Ishikawa (cell line): ENCODE results near the gene LAMC1.

Source experiments
- CEBPB ChIP-seq: IDR thresholded peaks from 2 replicates; pipeline ENCODE4 v1.6.1; 2012
- CREB1 ChIP-seq: IDR thresholded peaks from 2 replicates; pipeline ENCODE4 v1.6.1; 2012; ENCODE audit warnings: low read depth
- EGR1 ChIP-seq: IDR thresholded peaks from 2 replicates; pipeline ENCODE4 v1.6.1; 2012
- EP300 ChIP-seq: IDR thresholded peaks from 2 replicates; pipeline ENCODE4 v1.6.1; 2012; ENCODE audit warnings: borderline replicate concordance
- FOXM1 ChIP-seq: IDR thresholded peaks from 2 replicates; pipeline ENCODE4 v1.6.1; 2012; ENCODE audit warnings: low read depth, borderline replicate concordance
- MAX ChIP-seq: IDR thresholded peaks from 2 replicates; pipeline ENCODE4 v1.6.1; 2012
- NFIC ChIP-seq: IDR thresholded peaks from 2 replicates; pipeline ENCODE4 v1.6.1; 2012
- RAD21 ChIP-seq: IDR thresholded peaks from 2 replicates; pipeline ENCODE4 v1.6.1; 2012; ENCODE audit warnings: low read depth
- TAF1 ChIP-seq: IDR thresholded peaks from 2 replicates; pipeline ENCODE4 v1.6.1; 2012; ENCODE audit warnings: low read depth, mild to moderate bottlenecking
- TCF12 ChIP-seq: IDR thresholded peaks from 2 replicates; pipeline ENCODE4 v1.6.1; 2012; ENCODE audit warnings: low read depth
- TEAD4 ChIP-seq: IDR thresholded peaks from 2 replicates; pipeline ENCODE4 v1.6.1; 2012
- YY1 ChIP-seq: IDR thresholded peaks from 2 replicates; pipeline ENCODE4 v1.6.1; 2012; ENCODE audit warnings: low read depth
- ZBTB7A ChIP-seq: IDR thresholded peaks from 2 replicates; pipeline ENCODE4 v1.6.1; 2012; ENCODE audit warnings: low read depth
- TF ChIP-seq, protein P1 (sequence below): IDR thresholded peaks from 2 replicates; pipeline ENCODE4 v1.6.1; 2012
- TF ChIP-seq, protein P2 (sequence below): IDR thresholded peaks from 2 replicates; pipeline ENCODE4 v1.6.1; 2012; ENCODE audit warnings: low read depth, mild to moderate bottlenecking

The LAMC1 gene

DNA sequence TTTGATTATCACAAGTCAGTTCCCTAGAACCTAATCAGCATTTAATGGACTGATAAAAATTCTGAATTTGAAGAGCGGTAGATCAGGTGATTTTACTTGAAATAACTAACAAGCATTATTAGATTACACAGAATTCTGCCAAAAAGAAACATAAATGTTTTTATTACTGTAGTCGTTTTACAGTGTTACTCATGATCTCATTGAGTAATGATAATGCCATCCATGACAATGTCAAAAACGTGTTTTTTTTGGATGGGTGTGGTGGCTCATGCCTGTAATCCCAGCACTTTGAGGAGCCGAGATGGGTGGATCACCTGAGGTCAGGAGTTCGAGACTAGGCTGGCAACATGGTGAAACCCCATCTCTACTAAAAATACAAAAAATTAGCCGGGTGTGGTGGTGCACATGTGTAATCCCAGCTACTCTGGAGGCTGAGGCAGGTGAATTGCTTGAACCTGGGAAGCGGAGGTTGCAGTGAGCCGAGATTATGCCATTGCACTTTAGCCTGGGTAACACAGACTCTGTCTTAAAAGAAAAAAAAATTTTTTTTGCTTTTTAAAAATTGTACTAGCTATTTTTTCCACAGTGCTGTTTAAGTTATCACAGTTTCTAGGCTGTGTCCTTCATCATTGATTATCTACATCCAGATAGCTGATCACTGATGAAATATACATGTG is 56.6 kb downstream of the LAMC1 start:
- TF ChIP-seq EP300: no peak
- no peak for TF ChIP-seq EGR1
- TF ChIP-seq CREB1: no peak
- TF ChIP-seq TEAD4: no peak
- TF ChIP-seq, protein P1, sequence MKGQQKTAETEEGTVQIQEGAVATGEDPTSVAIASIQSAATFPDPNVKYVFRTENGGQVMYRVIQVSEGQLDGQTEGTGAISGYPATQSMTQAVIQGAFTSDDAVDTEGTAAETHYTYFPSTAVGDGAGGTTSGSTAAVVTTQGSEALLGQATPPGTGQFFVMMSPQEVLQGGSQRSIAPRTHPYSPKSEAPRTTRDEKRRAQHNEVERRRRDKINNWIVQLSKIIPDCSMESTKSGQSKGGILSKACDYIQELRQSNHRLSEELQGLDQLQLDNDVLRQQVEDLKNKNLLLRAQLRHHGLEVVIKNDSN: no peak
- no peak for TF ChIP-seq ZBTB7A
- TF ChIP-seq TCF12: no peak
- no peak for TF ChIP-seq CEBPB
- TF ChIP-seq, protein P2, sequence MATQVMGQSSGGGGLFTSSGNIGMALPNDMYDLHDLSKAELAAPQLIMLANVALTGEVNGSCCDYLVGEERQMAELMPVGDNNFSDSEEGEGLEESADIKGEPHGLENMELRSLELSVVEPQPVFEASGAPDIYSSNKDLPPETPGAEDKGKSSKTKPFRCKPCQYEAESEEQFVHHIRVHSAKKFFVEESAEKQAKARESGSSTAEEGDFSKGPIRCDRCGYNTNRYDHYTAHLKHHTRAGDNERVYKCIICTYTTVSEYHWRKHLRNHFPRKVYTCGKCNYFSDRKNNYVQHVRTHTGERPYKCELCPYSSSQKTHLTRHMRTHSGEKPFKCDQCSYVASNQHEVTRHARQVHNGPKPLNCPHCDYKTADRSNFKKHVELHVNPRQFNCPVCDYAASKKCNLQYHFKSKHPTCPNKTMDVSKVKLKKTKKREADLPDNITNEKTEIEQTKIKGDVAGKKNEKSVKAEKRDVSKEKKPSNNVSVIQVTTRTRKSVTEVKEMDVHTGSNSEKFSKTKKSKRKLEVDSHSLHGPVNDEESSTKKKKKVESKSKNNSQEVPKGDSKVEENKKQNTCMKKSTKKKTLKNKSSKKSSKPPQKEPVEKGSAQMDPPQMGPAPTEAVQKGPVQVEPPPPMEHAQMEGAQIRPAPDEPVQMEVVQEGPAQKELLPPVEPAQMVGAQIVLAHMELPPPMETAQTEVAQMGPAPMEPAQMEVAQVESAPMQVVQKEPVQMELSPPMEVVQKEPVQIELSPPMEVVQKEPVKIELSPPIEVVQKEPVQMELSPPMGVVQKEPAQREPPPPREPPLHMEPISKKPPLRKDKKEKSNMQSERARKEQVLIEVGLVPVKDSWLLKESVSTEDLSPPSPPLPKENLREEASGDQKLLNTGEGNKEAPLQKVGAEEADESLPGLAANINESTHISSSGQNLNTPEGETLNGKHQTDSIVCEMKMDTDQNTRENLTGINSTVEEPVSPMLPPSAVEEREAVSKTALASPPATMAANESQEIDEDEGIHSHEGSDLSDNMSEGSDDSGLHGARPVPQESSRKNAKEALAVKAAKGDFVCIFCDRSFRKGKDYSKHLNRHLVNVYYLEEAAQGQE: no peak
- no peak for TF ChIP-seq TAF1
- TF ChIP-seq YY1: no peak
- TF ChIP-seq NFIC: no peak
- TF ChIP-seq FOXM1: no peak
- no peak for TF ChIP-seq MAX

DNA sequence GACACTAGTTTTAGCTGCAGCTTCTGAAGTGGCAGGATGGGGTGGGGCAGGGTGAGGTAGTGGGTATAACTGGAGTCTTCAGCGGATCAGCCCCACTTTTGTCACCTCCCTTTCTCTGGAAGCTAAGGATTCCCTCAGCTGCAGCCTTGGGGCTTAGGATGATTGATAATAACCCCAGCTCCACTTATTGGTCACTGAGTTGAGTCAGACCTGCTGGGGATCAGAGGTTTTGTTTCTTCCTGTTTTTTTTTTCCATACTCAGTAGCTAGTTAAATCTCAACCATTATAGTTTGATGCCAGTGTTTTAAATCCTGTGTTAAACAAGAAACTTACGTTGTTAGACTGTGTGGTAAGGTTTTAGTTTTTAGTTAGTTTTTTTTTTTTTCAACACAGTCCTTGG is 57.2 kb downstream of the LAMC1 start:
- TF ChIP-seq TAF1 (no peak), YY1 (no peak), CREB1 (no peak), TCF12 (no peak), NFIC (no peak), RAD21 (no peak), ZBTB7A (no peak), MAX (no peak), EGR1 (no peak), FOXM1 (no peak), EP300 (no peak), CEBPB (no peak), TEAD4 (no peak)
- TF ChIP-seq, protein P1: no peak
- TF ChIP-seq, protein P2: no peak

DNA sequence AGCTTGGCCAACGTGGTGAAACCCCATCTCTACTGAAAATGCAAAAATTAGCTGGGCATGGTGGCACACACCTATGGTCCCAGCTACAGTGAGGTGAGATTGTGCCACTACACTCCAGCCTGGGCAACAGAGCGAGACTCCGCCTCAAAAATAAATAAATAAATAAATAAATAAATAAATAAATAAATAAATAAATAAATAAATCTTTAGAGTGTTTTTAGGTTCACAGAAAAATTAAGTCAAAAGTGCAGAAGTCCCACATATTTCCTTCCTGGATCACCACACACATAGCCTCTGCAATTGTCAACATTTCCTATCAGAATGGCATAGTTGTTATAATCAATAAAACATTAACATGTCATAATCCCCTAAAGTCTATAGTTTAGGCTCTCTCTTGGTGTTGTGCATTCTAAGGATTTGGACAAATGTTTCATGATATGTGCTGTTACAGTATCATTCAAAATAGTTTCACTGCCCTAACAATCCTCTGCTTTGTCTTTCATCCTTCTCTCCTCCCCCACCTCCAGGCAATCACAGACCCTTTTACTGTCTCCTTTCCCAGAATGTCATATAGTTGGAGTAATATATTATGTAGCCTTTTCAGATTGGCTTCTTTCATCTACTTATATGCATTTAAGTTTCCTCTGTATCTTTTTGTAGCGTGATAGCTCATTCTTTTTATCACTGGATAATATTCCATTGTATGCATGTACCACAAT is 58.3 kb downstream of the LAMC1 start:
- TF ChIP-seq TAF1: no peak
- TF ChIP-seq CREB1: no peak
- TF ChIP-seq EP300: no peak
- TF ChIP-seq FOXM1: no peak
- no peak for TF ChIP-seq YY1
- TF ChIP-seq TCF12: no peak
- TF ChIP-seq ZBTB7A: no peak

- TF ChIP-seq CREB1 (no peak), TAF1 (no peak), MAX (no peak), FOXM1 (no peak), EP300 (no peak), RAD21 (no peak), TEAD4 (no peak), YY1 (no peak), ZBTB7A (no peak), NFIC (no peak), EGR1 (no peak), CEBPB (no peak), TCF12 (no peak)
- TF ChIP-seq, protein P1: no peak
- TF ChIP-seq, protein P2: no peak
These were observed 59.4 kb downstream of the LAMC1 start for GRCh38 chr1:183082650-183083049.
